ENCODE results near the gene CD164. TPM values are rescaled to one million over a fixed set of nuclear protein-coding genes. Genes with fewer than 3 reads are reported as not detected.

CD164 gene
- total and polyA plus RNA-seq, 2 of the 13 experiments (the other 11 are each of a cell fraction or from before 2014, with no cell fraction given), result 222 to 293 TPM

GRCh38 chr6:109381747-109382575 lies at the start of gene CD164 (continued):
- TF ChIP-seq ZNF512 (CRISPR knock-in tag; IDR thresholded peaks at IDR 0.05) (no peak), POLR2AphosphoS2 (IDR thresholded peaks at IDR 0.05; ENCODE audit: low read depth, low read length) (no peak; the same call in 1 of the 2 replicates), ZSCAN9 (CRISPR knock-in tag; IDR thresholded peaks at IDR 0.05; ENCODE audit: borderline replicate concordance) (peak; percentile 69; the same call in 1 of the 2 replicates), ZNF138 (CRISPR knock-in tag; IDR thresholded peaks at IDR 0.05; ENCODE audit: low read depth) (peak; percentile 82; the same call in 1 of the 2 replicates), CBX5 (CRISPR knock-in tag; IDR thresholded peaks at IDR 0.05; ENCODE audit: borderline replicate concordance) (0 out of 2 replicates have a peak, but pooled peaks have one; percentile 26), ZNF577 (CRISPR knock-in tag; IDR thresholded peaks at IDR 0.05; ENCODE audit: borderline replicate concordance, low read depth) (no peak), ARNT (IDR thresholded peaks at IDR 0.05) (no peak), FOXP1 (IDR thresholded peaks at IDR 0.05) (no peak), FOXP1 (CRISPR knock-in tag; IDR thresholded peaks at IDR 0.05) (peak; percentile 55; the same call in 1 of the 2 replicates), MAFG (CRISPR knock-in tag; IDR thresholded peaks at IDR 0.05) (no peak), ZNF224 (CRISPR knock-in tag; IDR thresholded peaks at IDR 0.05) (no peak; the same call in 1 of the 2 replicates), ZFYVE20 (CRISPR knock-in tag; IDR thresholded peaks at IDR 0.05; ENCODE audit: borderline replicate concordance, low read depth) (no peak), ZNF777 (CRISPR knock-in tag; IDR thresholded peaks at IDR 0.05) (peak; percentile 44; the same call in 1 of the 2 replicates), ATAD3A (CRISPR knock-in tag; IDR thresholded peaks at IDR 0.05) (no peak), ZNF749 (CRISPR knock-in tag; IDR thresholded peaks at IDR 0.05; ENCODE audit: borderline replicate concordance) (no peak), DPF2 (CRISPR knock-in tag; IDR thresholded peaks at IDR 0.05; ENCODE audit: borderline replicate concordance, low read depth) (no peak), STAG1 (CRISPR knock-in tag; IDR thresholded peaks at IDR 0.05) (no peak), ZNF773 (CRISPR knock-in tag; IDR thresholded peaks at IDR 0.05; ENCODE audit: borderline replicate concordance) (no peak), ZHX1 (CRISPR knock-in tag; IDR thresholded peaks at IDR 0.05; ENCODE audit: low read depth) (no peak), KLF11 (CRISPR knock-in tag; IDR thresholded peaks at IDR 0.05) (peak; percentile 81; the same call in 1 of the 2 replicates), ZC3H13 (CRISPR knock-in tag; IDR thresholded peaks at IDR 0.05) (peak; percentile 40; the same call in 1 of the 2 replicates), CBX1 (IDR thresholded peaks at IDR 0.05; ENCODE audit: low read depth) (no peak), U2AF1 (optimal IDR thresholded peaks at IDR 0.05; ENCODE audit: low read depth, low read length) (no peak), ZNF766 (CRISPR knock-in tag; IDR thresholded peaks at IDR 0.05; ENCODE audit: borderline replicate concordance) (peak; percentile 73; the same call in 1 of the 2 replicates), BRCA1 (CRISPR knock-in tag; IDR thresholded peaks at IDR 0.05) (peak; percentile 11; the same call in 1 of the 2 replicates)
- TF ChIP-seq, protein P1, sequence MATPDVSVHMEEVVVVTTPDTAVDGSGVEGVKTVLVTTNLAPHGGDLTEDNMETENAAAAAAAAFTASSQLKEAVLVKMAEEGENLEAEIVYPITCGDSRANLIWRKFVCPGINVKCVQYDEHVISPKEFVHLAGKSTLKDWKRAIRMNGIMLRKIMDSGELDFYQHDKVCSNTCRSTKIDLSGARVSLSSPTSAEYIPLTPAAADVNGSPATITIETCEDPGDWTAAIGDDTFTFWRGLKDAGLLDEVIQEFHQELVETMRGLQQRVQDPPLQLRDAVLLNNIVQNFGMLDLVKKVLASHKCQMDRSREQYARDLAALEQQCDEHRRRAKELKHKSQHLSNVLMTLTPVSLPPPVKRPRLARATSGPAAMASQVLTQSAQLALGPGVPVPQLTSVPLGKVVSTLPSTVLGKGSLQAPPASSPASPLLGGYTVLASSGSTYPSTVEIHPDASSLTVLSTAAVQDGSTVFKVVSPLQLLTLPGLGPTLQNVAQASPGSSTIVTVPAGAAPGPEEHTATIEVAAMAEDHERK (CRISPR knock-in tag; IDR thresholded peaks at IDR 0.05; ENCODE audit: low read depth), result peak; percentile 63

Data from HepG2 (cell line).